Measurements from ENCODE around the gene COLEC11.
"Not testable (repeated sequence)": the region's sequence is repeated elsewhere in the genome, so short reads cannot be mapped to it uniquely, and the experiment has no call there.

COLEC11 gene

DNA sequence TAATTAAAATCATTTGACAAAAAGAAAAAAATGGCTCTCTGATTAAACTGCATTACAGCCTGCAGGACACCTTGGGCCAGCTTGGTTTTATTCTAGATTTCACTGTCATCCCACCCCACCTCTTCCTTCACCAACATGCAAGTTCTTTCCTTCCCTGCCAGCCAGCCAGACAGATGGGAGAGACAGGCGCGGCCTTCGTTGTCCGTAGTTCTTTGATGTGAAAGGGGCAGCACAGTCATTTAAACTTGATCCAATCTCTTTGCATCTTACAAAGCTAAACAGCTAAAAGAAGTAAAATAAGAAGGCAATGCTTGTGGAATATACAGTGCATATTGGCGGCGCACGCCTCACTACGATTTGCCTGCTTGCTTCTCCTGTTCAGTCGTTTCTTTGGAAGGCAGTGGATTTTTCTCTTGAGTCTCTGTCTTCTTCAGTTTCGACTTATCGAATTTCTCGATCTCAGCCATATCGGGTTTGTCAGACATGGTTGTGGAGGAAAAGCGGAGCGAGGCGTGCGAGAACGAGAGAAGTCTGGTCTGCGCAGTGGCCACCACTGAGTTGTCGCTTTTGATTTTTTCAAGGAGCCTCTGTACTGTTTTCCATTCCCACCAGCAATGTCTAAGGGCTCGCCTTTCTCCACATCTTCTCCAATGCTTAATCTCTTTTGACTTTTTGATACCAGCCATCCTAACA, 22.4 kb downstream of the COLEC11 start:
- no peak for DNase-seq
- TF ChIP-seq GATA1 (IDR thresholded peaks at IDR 0.05; ENCODE audit: low read depth, low read length) (no peak), POLR2A (IDR thresholded peaks at IDR 0.05; ENCODE audit: low read length) (no peak)

DNA sequence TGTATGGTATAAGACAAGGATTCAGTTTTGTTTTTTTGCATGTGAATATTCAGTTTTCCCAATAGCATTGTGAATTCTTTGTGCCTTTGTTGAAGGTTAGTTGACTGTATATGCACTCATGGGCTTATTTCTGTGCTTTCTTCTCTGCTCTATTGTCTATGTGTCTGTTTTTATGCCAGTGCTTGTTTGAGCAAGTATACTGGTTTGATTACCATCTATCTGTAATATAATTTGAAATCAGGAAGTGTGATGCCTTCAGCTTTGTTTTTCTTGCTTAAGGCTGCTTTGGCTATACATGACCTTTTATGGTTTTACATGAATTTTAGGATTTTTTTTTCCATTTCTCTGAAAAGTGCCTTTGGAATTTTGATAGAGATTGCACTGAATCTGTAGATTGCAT, 23.5 kb downstream of the COLEC11 start:
- no peak for DNase-seq
- no peak for TF ChIP-seq GATA1 (IDR thresholded peaks at IDR 0.05; ENCODE audit: low read depth, low read length)
- TF ChIP-seq POLR2A (IDR thresholded peaks at IDR 0.05; ENCODE audit: low read length), result no peak

DNA sequence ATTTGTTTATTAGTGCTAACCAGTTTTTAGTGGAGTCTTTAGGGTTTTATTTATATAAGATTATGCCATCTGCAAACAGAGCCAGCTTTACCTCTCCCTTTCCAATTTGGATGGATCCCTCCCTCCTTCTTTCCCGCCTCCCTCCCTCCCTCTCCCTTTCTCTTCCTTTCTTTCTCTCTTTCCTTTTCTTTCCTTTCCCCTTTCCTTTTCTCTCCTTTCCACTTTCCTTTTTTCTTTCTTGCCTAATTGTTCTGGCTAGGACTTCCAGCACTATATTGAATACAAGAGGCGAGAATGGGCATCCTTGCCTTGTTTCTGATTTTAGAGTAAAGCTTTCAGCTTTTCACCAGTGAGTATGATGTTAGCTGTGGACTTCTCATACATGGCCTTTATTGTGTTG, 24.1 kb downstream of the COLEC11 start:
- no peak for DNase-seq
- TF ChIP-seq POLR2A (IDR thresholded peaks at IDR 0.05; ENCODE audit: low read length), result no peak
- no peak for TF ChIP-seq GATA1 (IDR thresholded peaks at IDR 0.05; ENCODE audit: low read depth, low read length)

DNA sequence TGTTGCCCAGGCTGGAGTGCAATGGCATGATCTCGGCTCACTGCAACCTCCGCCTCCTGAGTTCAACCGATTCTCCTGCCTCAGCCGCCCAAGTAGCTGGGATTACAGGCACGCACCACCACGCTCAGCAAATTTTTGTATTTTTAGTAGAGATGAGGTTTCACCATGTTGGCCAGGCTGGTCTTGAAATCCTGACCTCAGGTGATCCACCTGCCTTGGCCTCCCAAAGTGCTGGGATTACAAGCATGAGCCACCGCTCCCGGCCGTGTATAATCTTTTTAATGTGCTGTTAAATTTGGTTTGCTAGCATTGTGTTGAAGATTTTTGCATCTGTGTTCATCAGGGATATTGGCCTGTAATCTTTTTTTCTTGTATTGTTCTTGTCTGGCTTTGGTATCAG, 24.7 kb downstream of the COLEC11 start:
- not testable (repeated sequence) for DNase-seq

DNA sequence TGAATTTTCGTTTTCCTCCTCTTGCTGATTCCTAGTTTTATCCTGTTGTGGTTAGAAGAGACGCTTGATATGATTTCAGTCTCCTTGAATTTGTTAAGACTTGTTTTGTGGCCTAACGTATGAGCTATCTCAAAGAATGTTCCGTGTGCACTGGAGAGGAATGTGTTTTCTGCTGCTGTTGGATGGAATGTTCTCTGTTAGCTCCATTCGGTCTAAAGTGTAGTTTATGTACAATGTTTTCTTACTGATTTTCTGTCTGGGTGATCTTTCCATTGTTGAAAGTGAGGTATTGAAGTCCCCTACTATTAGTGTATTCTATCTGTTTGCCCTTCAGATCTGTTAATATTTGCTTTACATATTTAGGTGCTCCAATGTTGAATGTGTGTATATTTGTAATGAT, 25.9 kb downstream of the COLEC11 start:
- TF ChIP-seq POLR2A (IDR thresholded peaks at IDR 0.05; ENCODE audit: low read length), result no peak
- TF ChIP-seq GATA1 (IDR thresholded peaks at IDR 0.05; ENCODE audit: low read depth, low read length), result no peak

DNA sequence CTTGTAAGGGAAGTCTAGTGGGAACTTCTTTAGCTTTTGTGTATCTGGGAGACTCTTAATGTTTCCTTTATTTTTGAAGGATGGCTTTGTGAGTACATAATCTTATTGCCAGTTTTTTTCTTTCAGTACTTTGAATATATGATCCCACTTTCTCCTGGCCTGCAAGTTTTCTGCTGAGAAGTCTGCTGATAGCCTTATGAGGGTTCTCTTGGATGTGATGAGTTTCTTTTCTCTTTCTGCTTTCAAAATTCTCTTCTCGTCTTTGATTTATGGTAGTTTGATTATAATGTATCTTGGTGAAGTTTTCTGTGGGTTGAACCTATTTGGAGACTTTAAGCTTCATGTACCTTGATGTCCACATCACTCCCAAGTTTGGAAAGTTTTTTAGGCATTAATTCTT, 28.1 kb downstream of the COLEC11 start:
- no peak for TF ChIP-seq GATA1 (IDR thresholded peaks at IDR 0.05; ENCODE audit: low read depth, low read length)
- TF ChIP-seq POLR2A (IDR thresholded peaks at IDR 0.05; ENCODE audit: low read length), result no peak
- no peak for DNase-seq

More for the DNA sequence above, 25.9 kb downstream of the COLEC11 start:
- DNase-seq, result no peak

DNA sequence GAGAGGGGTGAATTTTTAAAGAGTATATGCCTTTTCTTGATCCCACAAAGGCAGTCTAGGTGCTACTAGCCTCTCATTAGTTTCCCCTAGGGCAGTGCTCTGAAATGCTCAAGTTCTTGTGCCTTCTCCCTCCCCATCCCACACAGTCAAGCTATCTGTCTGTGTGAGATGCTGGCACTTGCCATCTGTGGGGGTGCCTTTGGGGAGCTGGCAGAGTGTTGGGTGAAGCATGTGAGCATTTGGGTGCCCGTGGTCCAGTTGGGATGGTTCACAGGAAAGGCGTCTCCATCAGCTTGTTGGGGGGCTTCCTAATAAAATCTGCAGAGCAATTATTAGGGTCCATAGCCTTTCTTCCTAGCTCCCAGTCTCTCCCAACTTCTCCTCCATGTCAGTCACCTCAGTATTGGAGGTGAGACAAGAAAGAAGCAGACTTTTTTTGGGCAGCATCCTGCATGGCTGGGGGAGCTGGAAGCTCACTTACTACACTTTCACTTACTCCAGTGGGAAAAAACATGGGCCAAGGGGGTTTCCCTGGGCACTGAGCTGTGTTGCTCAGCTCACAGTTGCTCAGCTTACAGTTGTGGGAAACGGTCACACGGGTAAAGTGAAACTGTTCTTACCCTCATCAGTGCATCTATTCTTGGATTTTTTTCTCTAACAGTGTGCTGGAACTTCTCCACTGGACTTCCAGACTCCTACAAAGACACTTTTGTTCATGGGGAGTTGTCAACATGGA, 29.3 kb downstream of the COLEC11 start:
- no peak for TF ChIP-seq GATA1 (IDR thresholded peaks at IDR 0.05; ENCODE audit: low read depth, low read length)
- TF ChIP-seq POLR2A (IDR thresholded peaks at IDR 0.05; ENCODE audit: low read length), result no peak
- DNase-seq, result no peak

DNA sequence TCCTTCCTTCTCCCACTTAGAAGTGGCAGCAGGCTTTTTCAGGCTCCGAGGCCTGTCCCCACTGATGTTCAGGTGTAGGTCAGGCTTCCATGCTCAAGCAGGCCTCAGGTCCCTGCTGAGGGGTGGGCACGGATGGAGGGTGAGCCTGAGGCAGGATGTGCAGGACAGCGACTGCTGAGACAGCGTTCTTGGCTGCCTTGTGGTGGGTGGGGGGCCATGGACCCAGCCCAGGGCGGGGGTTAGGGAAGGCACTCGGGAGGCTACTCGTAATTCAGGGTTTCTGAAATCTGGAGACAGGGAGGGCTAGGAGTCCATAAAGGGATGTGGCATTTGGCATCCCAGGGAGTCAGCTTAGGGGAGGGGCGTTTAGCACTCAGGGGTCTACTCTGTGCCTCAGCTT, 30.3 kb downstream of the COLEC11 start:
- TF ChIP-seq POLR2A (IDR thresholded peaks at IDR 0.05; ENCODE audit: low read length) (no peak), GATA1 (IDR thresholded peaks at IDR 0.05; ENCODE audit: low read depth, low read length) (no peak)
- no peak for DNase-seq

DNA sequence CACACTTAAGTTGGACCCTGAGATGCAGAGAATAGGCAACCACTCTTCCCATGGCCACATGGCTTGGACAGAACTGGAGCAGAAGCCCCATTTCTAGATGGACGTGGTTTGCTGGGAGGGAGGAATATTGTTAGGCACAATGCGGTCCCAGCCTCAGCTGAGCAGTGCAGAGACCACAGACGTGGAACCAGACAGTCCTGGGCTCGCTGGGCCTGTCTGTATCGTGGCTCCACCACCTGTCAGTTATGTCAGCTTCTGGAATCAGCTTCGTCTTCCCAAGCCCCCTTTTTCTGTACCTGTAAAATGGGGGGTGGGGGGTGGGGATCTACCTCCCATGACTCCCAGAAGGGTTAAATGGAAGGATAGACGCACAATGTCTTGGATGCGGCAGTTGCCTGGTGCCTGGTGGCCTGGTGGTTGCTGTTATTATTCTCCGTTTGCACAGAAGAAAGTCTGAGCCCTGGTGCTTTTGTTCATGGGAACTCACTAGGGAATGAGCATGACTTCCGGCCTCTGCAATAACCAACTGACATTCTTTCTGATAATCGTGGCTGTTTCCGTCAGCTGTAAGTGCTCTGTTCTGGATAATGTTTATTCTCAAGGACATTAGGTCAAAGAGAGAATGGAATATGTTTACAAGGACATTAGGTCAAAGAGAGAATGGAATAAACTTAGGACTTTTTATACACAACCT, 31.4 kb downstream of the COLEC11 start:
- no peak for DNase-seq
- TF ChIP-seq GATA1 (IDR thresholded peaks at IDR 0.05; ENCODE audit: low read depth, low read length), result no peak
- TF ChIP-seq POLR2A (IDR thresholded peaks at IDR 0.05; ENCODE audit: low read length), result no peak

DNA sequence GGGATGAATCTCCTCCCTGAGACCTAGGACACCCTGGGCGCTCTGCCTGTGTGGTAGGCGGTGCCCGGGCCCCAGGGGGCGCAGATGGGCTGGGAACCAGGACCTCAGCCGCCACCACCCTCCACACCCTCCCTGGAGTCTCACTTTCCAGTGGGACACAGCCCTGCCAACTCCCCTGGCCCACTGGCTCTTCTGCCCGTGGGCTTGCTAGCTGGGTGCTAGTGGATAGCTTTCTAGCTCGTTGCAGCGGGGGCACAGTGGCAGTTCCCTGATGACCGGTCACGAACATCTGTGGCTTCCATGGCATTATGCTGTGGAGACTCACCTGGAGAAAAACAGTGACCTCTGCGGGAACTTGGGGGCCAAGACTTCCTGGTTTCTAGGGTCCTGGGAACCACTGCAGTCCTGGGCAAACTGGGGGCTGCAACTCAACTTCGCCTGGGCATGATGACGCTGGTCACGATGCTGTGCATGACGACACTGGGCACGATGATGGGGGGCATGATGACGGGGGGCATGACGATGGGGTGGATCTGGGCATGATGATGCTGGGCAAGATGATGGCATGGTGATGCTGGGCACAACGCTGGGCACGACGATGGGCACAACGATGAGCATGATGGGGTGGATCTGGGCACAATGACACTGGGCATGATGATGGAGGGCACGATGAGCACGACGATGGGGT, 32.0 kb downstream of the COLEC11 start:
- DNase-seq, result no peak
- TF ChIP-seq GATA1 (IDR thresholded peaks at IDR 0.05; ENCODE audit: low read depth, low read length) (no peak), POLR2A (IDR thresholded peaks at IDR 0.05; ENCODE audit: low read length) (no peak)

DNA sequence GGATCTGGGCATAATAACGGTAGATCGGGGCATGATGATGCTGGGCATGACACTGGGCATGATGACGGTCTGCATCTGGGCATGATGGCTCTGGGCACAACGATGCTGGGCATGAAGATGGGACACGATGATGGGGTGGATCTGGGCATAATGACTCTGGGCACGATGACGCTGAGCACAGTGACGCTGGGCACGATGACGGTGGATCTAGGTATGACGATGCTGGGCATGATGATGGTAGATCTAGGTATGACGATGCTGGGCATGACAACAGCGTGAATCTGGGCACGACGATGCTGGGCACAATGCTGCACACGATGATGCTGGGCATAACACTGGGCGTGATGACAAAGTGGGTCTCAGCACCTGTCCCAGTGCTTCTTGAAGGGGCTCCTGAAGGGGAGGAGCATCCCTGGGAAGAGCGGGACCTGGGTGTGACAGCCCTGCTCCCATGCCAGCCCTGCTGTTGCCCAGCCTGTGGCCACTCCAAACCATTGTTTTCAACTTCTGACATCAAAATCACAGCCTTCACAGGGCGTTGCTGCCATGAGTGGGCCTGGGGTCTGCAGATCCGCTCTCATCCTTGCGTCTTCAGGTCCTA, 32.7 kb downstream of the COLEC11 start:
- no peak for DNase-seq
- TF ChIP-seq POLR2A (IDR thresholded peaks at IDR 0.05; ENCODE audit: low read length) (no peak), GATA1 (IDR thresholded peaks at IDR 0.05; ENCODE audit: low read depth, low read length) (no peak)

DNA sequence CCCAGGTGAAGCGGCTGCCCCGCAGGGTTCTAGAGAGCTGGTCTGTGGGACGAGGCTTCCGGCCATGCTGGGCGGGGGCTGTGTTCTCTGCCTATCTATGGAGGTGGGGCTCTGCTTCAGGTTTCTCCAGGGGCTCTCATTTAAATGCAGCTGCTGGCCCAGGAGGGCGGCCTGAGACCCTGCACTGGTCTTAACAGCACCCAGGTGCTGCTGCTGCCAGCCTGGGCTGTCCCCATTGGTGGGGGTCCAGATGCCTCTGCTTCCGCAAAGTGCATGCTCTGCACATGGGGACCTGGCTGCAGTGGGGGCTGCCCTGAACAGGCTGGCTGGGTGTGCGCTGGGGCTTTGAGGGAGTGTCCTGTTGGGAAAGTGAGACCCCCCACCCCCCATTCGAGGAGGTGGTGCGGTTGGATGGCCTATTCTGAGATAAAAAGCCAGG, 33.3 kb downstream of the COLEC11 start:
- TF ChIP-seq POLR2A (IDR thresholded peaks at IDR 0.05; ENCODE audit: low read length) (no peak), GATA1 (IDR thresholded peaks at IDR 0.05; ENCODE audit: low read depth, low read length) (no peak)
- DNase-seq, result no peak

DNA sequence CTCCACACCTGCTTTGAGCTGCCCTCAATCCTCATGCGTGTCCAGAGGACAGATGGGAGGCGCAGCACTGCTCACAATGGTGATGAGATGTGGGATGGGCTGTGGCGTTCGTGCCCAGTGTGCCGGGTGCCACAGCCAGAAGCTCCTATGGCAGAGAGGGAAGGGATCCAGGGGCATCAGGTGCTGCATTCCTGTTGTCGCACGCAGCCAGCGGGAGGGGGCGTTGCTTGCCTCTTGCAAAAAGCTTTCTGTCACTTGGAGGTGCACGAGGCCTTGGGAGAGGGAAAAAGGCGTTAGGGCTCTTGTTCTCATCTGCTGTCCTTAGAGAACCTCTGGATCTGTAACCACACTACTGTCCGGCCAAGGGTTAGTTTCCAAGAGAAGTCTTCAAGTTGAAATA, 33.9 kb downstream of the COLEC11 start:
- DNase-seq, result no peak
- no peak for TF ChIP-seq POLR2A (IDR thresholded peaks at IDR 0.05; ENCODE audit: low read length)
- TF ChIP-seq GATA1 (IDR thresholded peaks at IDR 0.05; ENCODE audit: low read depth, low read length), result no peak

DNA sequence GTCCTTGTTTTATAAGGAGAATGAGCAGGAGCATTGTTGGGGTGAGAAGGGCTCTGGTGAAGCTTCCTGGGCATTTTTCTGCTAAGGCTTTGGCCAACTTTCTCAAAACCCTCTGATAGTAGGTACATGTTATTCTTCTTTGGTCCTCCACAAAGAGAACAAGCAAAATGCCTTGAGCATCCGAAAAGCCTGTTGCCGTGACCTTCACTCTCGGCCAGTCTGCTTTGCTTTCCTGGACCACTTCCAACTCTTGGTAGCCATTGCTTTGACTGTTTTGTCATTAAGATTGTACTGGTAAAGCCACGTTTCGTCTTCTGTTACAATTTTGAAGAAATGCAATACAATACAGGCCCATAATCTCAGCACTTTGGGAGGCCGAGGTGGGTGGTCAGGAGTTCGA, 35.7 kb downstream of the COLEC11 start:
- TF ChIP-seq POLR2A (IDR thresholded peaks at IDR 0.05; ENCODE audit: low read length) (no peak), GATA1 (IDR thresholded peaks at IDR 0.05; ENCODE audit: low read depth, low read length) (no peak)

More for the DNA sequence above, 35.7 kb downstream of the COLEC11 start:
- no peak for DNase-seq

Measured in erythroblast (primary cell).